Stimulated activated naive CD4-positive, alpha-beta T cell (primary cell): ENCODE results near the gene SOST.

Experiments used
- DNase-seq, 6 experiments: peaks; one replicate each; lab custom pipeline; 2025; lab: John Stamatoyannopoulos, UW

SOST gene

GRCh38 chr17:43774304-43775250 is 16.0 kb upstream of the SOST start:
- DNase-seq = no peak

- DNase-seq = no peak
Measured at GRCh38 chr17:43772877-43773648, 14.5 kb upstream of the SOST start.

GRCh38 chr17:43771463-43771862 is 12.9 kb upstream of the SOST start:
- DNase-seq = no peak

- DNase-seq = no peak
Measured at GRCh38 chr17:43770957-43771356, 12.4 kb upstream of the SOST start.

- DNase-seq = no peak
Measured at GRCh38 chr17:43769859-43770258, 11.3 kb upstream of the SOST start.

GRCh38 chr17:43769426-43769825 is 10.8 kb upstream of the SOST start:
- DNase-seq = no peak

GRCh38 chr17:43768943-43769342 is 10.4 kb upstream of the SOST start:
- DNase-seq = no peak

GRCh38 chr17:43768382-43768781 is 9.8 kb upstream of the SOST start:
- no peak for DNase-seq

- DNase-seq = no peak
Measured at GRCh38 chr17:43767713-43768059, 9.1 kb upstream of the SOST start.

- DNase-seq = no peak
Measured at GRCh38 chr17:43767053-43767712, 8.6 kb upstream of the SOST start.

- peak in 4 of 6 experiments; percentile 2 to 32 (median 27) for DNase-seq
Measured at GRCh38 chr17:43766413-43767052, 7.9 kb upstream of the SOST start.

GRCh38 chr17:43760254-43760852 is 1.8 kb upstream of the SOST start:
- peak; percentile 59 to 88 (median 84) for DNase-seq

- DNase-seq = no peak
Measured at GRCh38 chr17:43759836-43760235, 1.2 kb upstream of the SOST start.

- no peak for DNase-seq
Measured at GRCh38 chr17:43758086-43758485, 505 bp downstream of the SOST start.

- no peak for DNase-seq
Measured at GRCh38 chr17:43757171-43757660, 1.4 kb downstream of the SOST start.

- DNase-seq = no peak
Measured at GRCh38 chr17:43756201-43756600, 2.4 kb downstream of the SOST start.

- DNase-seq = no peak
Measured at GRCh38 chr17:43755389-43755875, 3.2 kb downstream of the SOST start.

GRCh38 chr17:43754947-43755346 is 3.6 kb downstream of the SOST start:
- no peak for DNase-seq

GRCh38 chr17:43753493-43754129 is 5.0 kb downstream of the SOST start:
- DNase-seq = no peak

GRCh38 chr17:43750153-43750552 is 8.4 kb downstream of the SOST start:
- DNase-seq = no peak

- no peak for DNase-seq
Measured at GRCh38 chr17:43745541-43745940, 13.1 kb downstream of the SOST start.
